GM19463 (cell line): ENCODE data around the gene SAMD9L.
"Not testable (repeated sequence)": the region's sequence is repeated elsewhere in the genome, so short reads cannot be mapped to it uniquely, and the experiment has no call there.

Source experiments
- ATAC-seq: cut with Tn5 transposase; IDR thresholded peaks from one replicate; pipeline ENCODE4 v1.9.1; 2021; ENCODE audit warnings: mild to moderate bottlenecking, moderate library complexity; ENCODE audit not compliant: unreplicated experiment

Gene SAMD9L

DNA sequence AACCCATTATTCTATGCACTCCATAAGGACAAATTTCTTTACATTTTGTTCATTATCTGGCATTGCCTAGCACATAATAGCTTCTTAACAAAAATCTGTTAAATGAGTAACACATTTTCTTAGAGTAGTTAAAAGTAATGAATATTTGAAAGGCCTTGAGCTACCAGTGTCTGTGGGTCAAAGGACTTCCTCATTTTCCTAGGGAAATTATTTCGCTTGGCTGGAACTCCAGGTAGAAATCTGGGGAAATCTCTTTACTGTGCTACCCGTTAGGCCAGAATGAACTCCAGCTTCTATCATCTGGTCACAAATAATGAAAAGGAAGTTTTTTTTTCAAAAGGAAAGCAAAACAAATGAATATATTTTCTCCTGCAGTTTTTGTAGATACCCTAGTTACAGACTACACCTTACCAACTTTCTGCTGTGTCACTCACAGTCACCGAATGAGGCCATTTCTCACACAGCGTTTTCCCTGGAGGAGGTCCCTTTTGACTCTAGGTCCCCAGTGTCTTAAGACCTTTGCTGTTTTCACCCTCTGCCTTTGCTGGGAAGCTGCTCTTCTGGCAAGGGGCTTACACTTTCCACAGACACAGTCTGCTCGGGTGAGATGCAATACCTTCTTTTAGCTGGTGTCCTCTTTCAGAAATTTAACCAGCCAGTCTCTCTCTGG lies 1.6 kb downstream of the SAMD9L start:
- ATAC-seq, result peak; percentile 44

DNA sequence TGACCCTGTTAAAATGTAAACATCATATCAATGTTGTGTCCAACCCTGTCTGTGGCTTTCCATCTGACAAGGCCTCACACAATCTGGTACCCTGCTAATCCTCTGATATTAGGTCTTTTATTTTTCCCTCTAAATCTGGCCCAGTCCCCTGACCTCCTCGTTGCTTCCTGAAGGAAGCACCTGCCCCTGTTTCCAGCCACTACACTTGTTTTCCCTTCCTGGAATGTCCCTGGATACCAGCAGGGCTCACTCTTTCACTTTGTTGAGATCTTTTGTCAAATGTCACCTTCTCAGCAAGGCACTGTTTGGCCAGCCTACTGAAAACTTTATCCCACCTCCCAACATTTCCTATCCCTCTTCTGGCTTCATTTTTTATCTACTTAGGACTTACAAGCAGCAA lies 2.1 kb downstream of the SAMD9L start:
- ATAC-seq, result no peak

DNA sequence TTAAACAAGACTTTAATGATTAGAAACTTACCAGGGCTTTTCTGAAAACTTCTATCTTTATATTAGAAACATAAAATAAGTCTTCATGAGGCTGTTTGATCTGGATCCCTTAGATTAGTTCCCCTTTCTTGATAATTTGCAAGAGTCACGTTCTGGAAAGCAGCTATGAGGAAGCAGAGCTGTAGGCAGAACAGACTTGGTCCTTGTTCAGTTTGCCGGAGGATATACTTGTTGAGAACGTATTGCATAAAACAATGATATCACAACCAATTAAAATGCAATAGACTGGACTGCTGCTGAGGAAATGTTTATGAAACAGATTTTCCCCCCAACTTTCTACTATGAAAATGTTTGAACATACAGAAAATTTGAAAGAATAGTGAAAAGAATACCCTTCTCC lies 2.8 kb downstream of the SAMD9L start:
- no peak for ATAC-seq

DNA sequence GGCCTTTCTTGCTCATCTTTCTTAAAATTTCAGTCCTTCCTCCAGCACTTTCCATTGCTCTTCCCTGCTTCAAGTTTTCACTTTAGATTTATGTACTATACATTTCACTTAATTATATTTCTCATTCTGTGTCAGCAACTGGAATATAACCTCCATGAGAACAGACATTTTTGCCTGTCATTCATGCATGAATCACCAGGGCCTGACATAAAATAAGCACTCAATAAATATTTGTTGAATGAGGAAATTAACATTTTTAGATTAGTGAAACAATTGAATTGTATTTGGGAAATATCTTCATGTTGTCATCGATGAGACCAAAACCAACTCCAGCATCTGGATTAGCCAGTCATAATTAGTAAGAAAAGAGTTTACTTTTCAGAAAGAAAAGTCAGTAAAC lies 6.1 kb downstream of the SAMD9L start:
- ATAC-seq, result no peak

DNA sequence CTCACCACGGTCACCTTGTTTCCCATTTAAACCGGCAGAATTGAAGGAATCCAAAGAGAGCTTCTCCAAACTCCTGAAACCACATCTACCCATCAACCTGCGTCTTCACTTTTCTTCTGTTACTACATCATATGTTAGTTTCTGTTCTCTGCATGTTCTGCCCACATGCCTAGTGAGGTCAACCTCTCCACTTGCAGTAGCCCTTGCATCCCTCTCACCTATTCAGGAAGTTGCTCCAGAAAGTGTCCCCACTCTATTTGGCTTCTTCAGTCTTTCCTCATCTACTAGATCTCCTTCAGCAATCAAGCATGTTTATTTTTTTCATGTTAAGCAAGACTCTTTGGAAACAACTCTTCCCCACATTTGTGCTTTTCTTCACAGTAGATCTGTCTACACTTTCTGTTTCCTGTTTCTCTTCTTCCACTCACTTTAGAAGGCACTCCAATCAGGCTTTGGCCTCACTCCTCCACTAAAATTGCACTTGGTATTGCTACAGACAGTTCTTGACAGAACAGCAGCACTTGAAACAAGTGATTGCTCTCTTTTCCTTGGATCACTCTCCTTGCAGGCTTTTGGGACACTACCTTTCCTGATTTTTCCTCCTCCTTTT lies 7.5 kb downstream of the SAMD9L start:
- no peak for ATAC-seq

DNA sequence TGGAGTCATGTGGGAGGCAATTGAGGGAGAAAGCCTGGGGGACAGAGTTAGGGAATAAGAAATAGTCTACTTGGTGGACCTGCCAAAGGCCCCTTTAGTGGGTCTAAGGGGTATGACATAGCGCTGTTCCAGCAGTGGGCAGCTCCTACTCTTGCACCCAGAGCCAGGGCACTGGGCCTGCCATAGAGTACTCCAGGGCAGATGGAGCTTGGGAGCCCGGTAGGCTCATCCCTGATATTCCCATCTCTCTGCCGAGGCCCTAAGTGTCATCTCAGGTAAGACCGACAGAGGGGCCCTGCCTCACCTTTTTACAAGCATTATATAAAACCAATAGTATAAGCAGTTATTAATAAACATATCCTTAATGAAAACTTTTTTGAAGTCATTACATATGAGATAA lies 9.6 kb downstream of the SAMD9L start:
- no peak for ATAC-seq

DNA sequence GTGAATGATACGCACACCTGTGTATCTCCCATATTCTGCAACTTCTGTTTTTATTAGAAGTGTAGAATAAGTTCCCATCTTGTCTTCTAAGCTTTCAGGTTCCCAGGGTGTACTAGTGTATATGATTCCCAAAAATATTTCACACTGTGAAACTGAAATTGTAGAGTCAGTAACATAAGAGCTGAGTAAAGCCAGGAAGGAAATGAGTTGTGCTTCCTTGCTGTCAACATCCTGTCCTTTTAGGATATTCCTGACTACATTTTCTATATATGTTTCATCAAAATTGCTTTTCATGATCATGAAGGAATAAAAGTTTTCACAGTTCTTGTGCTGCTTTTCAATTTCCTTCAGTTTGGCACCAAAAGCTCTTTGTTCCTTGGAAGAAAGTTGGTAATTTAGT lies 15.2 kb downstream of the SAMD9L start:
- no peak for ATAC-seq

DNA sequence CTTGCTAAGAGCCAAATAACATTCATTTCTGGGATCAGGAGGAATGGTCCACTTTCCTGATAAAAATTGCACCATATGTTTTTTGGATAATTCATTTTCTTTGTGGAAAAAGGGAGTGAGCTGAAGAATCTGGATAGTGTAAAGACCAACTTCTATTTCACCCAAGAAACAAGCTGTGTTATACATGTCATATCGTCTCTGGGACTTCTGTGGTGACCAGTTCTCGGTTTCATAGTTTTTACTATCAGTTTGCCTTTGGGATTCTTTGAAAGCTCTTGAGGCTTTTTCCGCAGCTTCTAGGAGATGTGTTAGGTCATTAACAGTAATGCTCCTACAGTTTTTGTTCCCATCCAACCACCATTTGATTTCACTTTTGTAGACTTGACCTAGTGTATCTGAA lies 16.0 kb downstream of the SAMD9L start:
- no peak for ATAC-seq

DNA sequence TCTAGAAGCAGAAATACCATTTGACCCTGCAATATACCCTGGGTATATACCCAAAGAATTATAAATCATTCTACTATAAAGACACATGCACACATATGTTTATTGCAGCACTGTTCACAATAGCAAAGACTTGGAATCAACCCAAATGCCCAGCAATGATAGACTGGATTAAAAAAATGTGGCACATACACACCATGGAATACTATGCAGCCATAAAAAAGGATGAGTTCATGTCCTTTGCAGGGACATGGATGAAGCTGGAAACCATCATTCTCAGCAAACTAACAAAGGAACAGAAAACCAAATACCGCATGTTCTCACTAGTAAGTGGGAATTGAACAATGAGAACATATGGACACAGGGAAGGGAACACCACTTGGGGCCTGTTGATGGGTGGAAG lies 21.2 kb downstream of the SAMD9L start:
- not testable (repeated sequence) for ATAC-seq

DNA sequence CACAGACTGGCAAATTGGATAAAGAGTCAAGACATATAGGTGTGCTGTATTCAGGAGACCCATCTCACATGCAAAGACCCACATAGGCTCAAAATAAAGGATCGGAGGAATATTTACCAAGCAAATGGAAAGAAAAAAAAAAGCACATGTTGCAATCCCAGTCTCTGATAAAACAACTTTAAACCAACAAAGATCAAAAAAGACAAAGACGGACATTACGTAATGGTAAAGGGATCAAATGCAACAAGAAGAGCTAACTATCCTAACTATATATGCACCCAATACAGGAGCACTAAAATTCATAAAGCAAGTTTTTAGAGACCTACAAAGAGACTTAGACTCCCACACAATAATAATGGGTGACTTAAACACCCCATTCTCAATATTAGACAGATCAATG lies 24.7 kb downstream of the SAMD9L start:
- not testable (repeated sequence) for ATAC-seq

DNA sequence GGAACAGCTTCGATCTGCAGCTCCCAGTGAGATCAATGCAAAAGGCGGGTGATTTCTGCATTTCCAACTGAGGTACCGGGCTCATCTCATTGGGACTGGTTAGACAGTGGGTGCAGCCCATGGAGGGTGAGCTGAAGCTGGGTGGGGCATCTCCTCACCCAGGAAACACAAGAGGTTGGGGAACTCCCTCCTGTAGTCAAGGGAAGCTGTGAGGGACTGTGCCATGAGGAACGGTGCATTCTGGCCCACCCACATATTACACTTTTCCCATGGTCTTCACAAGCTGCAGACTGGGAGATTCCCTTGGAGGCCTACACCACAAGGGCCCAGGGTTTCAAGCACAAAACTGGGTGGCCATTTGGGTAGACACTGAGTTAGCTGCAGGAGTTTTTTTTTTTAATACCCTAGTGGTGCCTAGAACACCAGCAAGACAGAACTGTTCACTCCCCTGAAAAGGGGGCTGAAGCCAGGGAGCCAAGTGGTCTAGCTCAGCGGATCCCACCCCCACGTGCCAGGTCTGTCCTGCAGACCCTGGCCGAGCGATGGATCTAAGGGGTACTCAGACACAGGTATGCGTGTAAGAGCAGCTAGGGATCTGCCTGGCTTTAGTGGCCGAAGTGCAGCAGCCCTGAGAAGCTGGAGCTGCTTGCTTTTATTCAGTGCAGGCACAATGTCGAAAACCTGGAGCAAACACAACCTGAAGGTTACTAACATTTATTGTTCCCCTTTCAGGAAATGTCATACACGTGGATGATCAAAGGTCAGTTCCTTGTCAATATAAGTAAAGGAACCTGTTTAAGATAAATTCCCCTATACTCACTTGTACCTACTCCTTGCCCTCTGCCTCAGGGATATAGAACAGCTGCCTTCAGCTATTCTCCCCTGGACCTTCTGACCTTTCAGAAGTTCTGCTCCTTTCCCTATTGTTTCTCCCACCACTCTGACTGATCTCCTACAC lies 27.3 kb downstream of the SAMD9L start:
- ATAC-seq, result no peak

DNA sequence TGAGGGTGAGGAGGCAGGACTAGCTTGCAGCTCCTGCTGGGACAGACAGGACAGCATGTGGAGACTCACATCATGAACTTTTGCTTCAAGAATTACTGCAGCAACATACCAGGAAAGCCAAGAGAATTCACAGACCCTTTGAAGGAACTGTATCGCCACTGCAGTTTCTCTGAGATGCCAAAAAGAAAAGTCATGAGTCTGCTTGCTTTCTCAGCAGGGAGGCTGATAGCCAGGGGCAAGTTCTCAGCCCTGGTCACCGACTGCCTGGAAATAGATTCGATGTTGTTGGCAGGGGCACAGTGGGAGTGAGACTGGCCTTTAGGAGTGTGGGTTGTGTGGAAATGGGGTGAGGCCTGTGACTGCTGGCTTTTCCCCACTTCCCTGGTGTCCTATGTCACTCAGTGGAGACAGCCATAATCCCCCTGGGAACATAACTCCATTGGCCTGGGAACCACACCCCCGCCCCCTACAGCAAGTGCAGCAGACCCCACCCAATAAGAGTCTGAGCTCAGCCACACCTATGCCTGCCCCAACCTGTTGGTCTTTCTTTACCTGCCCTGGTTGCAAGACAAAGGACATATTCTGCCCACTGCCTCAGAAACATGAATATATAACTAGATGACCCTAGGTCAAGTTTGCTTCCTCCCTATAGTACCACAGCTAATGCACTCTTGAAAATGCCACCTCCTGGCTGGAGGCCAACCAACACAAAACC lies 28.8 kb downstream of the SAMD9L start:
- ATAC-seq, result no peak

DNA sequence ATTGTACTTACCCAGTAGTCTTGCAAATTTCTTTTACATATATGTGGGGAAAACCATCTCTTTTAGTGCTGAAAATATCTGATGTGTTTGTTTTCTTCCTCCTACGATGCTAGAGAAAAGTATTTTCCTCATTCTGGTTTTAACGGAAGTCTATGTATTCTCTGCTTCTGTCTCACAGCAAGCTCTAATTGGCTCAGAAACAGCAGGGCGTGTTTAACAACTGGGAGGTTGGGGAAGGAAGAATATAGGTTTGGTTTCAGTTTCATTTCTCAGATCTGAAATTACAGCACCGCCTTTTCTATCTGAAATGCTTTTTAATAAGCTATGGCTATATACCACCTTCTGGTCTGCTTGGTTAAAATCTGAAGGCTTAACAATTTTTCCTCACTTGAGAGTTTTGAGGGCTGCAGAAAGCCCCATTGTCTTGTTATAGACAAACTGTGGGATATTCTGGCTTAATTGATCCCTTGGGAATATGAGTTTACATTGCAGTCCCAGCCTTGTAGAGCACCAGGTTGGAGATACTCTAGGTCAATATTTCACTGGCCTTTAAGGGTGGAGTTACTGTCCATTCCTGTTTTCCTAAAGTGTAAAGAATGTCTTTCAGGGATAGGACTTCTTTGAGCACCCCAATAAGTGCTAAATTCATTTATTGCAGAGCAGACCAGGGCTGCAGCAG lies 30.2 kb downstream of the SAMD9L start, which contains the start of gene SAMD9:
SAMD9 (minus strand) TSS at position 128 of the 679 bp plus-strand sequence. CDS start 11,882 bp downstream, outside the sequence.
- ATAC-seq, result peak; percentile 99

DNA sequence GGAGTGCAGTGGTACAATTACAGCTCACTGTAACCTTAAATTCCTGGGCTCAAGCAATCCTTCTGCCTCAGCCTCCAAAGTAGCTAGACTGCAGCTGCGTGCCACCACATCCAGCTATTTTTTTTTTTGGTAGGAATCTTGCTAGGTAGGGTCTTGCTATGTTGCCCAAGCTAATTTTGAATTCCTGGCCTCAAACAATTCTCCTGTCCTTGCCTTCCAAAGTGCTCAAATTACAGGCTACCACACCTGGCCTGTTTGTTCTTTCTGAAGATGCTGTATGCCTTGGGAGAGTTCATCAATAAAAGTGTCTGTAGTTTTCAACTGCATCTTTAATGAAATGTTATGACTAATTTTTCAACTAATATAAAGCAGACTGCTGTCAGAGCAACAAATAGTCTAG lies 30.9 kb downstream of the SAMD9L start:
- no peak for ATAC-seq

DNA sequence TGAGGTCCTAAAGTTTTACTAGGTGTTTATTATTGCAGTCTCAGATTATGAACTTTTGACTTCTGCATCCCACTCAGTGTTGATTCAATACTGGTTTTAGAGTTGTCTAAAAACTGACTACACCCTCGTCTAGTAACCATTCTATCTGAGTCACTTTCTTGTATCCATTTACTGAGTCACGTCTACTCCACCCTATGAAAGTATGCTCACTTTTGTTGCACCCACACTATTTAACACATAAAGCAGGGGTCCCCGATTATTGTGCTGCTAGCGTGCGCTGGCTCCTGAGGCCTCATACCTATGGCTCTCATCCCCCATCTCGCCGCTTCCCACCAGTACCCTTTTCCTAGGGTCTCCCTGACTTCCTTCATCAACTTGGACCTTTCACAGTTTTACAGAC lies 32.4 kb downstream of the SAMD9L start:
- ATAC-seq, result no peak

DNA sequence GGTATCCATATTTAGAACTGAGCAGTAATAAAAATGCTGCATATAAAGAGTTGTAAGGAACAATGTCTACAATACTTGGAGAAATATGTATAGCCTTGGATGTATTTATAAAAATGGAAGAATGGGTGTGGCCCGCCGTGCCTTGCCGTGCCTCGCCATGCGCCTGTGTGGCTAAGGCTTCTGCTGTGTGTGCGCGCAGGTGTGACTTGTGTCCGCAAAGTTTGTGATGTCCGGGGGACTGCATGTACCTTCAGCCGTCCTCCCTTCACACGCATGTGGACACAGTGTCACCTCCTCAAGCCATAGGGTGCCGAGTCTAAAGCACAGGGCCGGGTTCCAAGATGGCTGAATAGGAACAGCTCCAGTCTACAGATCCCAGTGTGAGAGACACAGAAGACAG lies 40.2 kb downstream of the SAMD9L start:
- ATAC-seq, result no peak

DNA sequence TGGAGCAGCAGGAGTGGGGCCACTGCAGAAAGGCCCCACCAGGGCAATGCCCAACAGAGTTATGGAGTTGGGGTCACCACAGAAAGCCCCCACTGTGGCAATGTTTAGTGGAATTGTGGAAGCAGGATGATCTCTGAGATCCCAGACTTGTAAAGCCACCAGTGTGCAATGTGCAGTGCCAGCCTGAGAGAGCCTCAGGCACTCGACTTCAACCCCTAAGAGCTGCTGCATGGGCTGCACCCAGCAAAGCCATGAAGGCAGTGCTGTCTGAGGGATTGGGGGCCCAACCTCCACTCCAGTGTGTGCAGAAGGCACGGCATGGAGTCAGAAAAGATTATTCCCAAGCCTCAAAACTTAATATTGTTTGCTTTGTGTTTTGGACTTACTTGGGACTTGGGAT lies 50.8 kb downstream of the SAMD9L start:
- no peak for ATAC-seq

DNA sequence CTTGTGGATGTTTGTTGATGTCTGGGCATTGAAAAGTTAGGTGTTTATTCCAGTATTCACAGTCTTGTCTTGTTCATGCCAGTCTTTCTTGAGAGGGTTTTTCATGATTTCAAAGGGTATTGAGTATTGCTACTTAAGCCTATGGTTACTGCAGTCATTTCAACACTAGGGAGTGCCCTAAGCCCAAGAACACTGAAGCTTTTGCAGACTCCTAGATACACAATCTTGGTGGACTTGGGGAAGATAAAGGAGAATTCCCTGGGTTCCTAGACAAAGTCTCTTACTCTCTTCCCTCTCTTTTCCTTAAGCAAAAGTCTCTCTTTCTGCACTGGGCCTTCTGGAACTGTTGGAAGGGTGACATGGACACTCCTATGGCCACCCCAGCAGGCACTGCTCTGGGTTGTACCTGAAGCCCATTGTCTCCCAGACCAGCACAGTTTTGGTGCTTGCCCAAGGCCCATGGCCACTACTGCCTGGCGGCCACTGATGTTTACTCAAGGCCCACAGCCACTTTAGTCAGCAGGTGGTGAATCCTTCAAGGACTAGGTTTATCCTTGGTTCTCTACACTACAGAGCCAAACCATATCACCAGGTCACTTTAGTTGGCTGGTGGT lies 55.3 kb downstream of the SAMD9L start:
- peak; percentile 81 for ATAC-seq
